LoVo (cell line): ENCODE data around the gene TDRD10.
A peak's percentile ranks its signal among the peaks of the same experiment; 100 is the strongest.
"Not testable (repeated sequence)": the region's sequence is repeated elsewhere in the genome, so short reads cannot be mapped to it uniquely, and the experiment has no call there.

Experiments used
- DNase-seq: peaks from one replicate; pipeline ENCODE4 v3.0.0-alpha.2; 2016; ENCODE audit warnings: low spot score

The TDRD10 gene

GRCh38 chr1:154517661-154518060, 15.6 kb downstream of the TDRD10 start:
- no peak for DNase-seq

- DNase-seq: no peak
Measured at GRCh38 chr1:154519591-154519991, 17.6 kb downstream of the TDRD10 start.

- DNase-seq: no peak
Measured at GRCh38 chr1:154520333-154520732, 18.3 kb downstream of the TDRD10 start.

- DNase-seq: no peak
Measured at GRCh38 chr1:154521695-154522094, 19.7 kb downstream of the TDRD10 start.

GRCh38 chr1:154524881-154525280, 22.9 kb downstream of the TDRD10 start:
- no peak for DNase-seq

GRCh38 chr1:154527192-154527591, 25.2 kb downstream of the TDRD10 start:
- DNase-seq: no peak

GRCh38 chr1:154529308-154529707, 27.3 kb downstream of the TDRD10 start:
- no peak for DNase-seq

GRCh38 chr1:154531950-154532349, 29.9 kb downstream of the TDRD10 start:
- DNase-seq: not testable (repeated sequence)

GRCh38 chr1:154533952-154534844, 32.2 kb downstream of the TDRD10 start:
- DNase-seq: peak; percentile 60

- no peak for DNase-seq
Measured at GRCh38 chr1:154536570-154536969, 34.6 kb downstream of the TDRD10 start.

GRCh38 chr1:154539486-154540483, 37.8 kb downstream of the TDRD10 start:
- DNase-seq: no peak

- DNase-seq: no peak
Measured at GRCh38 chr1:154541231-154541630, 39.2 kb downstream of the TDRD10 start.

GRCh38 chr1:154546264-154547063, 44.4 kb downstream of the TDRD10 start:
- peak; percentile 44 for DNase-seq

GRCh38 chr1:154547105-154547732, 45.2 kb downstream of the TDRD10 start:
- no peak for DNase-seq

GRCh38 chr1:154548028-154548427, 46.0 kb downstream of the TDRD10 start:
- no peak for DNase-seq

- DNase-seq: no peak
Measured at GRCh38 chr1:154549202-154549770, 47.3 kb downstream of the TDRD10 start.

GRCh38 chr1:154550070-154550469, 48.1 kb downstream of the TDRD10 start:
- no peak for DNase-seq

- DNase-seq: no peak
Measured at GRCh38 chr1:154550657-154551056, 48.6 kb downstream of the TDRD10 start.

- DNase-seq: no peak
Measured at GRCh38 chr1:154551474-154551873, 49.5 kb downstream of the TDRD10 start.

GRCh38 chr1:154552036-154552435, 50.0 kb downstream of the TDRD10 start:
- DNase-seq: no peak
